Measurements from ENCODE around the gene TRABD. TPM values are rescaled to one million over a fixed set of nuclear protein-coding genes. Genes with fewer than 3 reads are reported as not detected.

The TRABD gene
- polyA plus RNA-seq, 1 of the 3 experiments (the other 2 are of a cell fraction), result 50.6 TPM

DNA sequence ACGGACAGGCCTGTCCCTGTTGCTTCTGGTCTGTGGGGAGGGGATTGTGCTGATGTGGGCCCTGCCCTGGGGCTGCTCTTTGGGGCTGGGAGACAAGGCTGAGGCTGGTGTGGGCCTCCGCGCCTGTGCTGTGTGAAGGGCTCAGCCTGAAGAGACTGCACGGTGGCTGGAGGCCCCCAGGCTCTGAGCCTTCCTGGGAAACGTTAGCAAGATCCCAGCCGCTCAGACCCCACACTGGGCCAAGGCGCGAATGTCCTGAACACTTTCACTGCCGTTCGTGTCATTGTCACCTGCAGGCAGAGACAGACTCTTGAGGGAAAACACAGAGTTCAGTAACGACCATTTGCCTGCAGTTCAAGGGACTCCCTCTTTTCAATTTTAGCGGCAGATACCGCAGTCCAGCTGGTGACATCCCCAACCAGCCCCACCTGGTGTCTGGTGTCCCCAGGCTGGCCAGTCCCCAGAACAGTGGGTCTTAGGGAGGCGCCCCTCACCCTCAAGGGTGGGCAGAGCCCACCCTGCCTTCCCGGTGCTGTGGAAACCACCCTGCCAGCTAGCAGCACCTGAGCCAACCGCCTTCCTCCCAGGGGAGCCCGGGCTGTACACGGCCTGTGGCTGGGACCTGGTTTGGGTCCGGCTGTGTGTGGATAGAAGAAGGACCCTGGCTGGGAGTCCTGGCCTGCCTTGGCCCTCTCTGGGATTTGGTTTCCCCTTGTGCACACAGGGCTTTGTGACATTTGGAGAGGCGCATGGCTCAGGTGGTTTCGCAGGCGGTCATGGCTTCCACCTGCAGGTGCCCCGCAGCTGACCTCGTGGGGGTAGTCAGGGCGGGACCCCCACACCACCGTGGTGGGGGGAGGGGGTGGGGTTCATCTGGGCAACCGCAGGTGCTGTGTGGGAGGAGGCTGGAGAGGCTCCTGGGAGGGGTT, 9.5 kb upstream of the TRABD start:
- ChIA-PET POLR2A (interaction anchor here (0.6 kb wide), 1 partner anchor 287 kb away, joined by 3 read pairs; no protein-coding TSS in a partner anchor), CTCF (interaction anchor here (1.7 kb wide), 1 partner anchor 15 kb away, joined by 5 read pairs; no protein-coding TSS in a partner anchor)
- DNase-seq, result no peak
- Histone ChIP-seq H3K4me2 (no peak overlapping the region), H3F3A (replicated peaks; ENCODE audit: insufficient read depth) (no peaks in the 10 kb centered on the region), H3K27me3 (ENCODE audit: insufficient read depth) (no peaks in the 10 kb centered on the region), H3K9me3 (no peaks in the 10 kb centered on the region), H3K9me2 (no peaks in the 10 kb centered on the region), H3K4me3 (ENCODE audit: low read depth in 2 of 2, low read length in 1 of 2) (no peak overlapping the region), H4K20me1 (ENCODE audit: insufficient read depth) (no peaks in the 10 kb centered on the region), H3K79me2 (ENCODE audit: insufficient read depth) (no peaks in the 10 kb centered on the region), H3K4me1 (ENCODE audit: control insufficient read depth in 1 of 2, insufficient read depth in 2 of 2, low read depth in 1 of 2, low read length in 1 of 2) (no peaks in the 10 kb centered on the region; a peak in 1 of 4 replicates), H3K27ac (ENCODE audit: low read depth in 2 of 2, low read length in 1 of 2) (no peak overlapping the region), H2AFZ (ENCODE audit: low read depth) (no peak overlapping the region), H3K36me3 (replicated peaks in 1 of 2; ENCODE audit: control insufficient read depth in 1 of 2, insufficient read depth in 2 of 2, low read length in 1 of 2) (no peaks in the 10 kb centered on the region), H3K9ac (no peak overlapping the region)
- TF ChIP-seq FOSL2 (IDR thresholded peaks at IDR 0.05; ENCODE audit: borderline replicate concordance, low read depth) (no peak), NFIC (IDR thresholded peaks at IDR 0.05; ENCODE audit: borderline replicate concordance) (no peak)
- 84% methylated on average over 18 of the region's 27 CpGs for WGBS (ENCODE audit: low lambda C conversion rate)

DNA sequence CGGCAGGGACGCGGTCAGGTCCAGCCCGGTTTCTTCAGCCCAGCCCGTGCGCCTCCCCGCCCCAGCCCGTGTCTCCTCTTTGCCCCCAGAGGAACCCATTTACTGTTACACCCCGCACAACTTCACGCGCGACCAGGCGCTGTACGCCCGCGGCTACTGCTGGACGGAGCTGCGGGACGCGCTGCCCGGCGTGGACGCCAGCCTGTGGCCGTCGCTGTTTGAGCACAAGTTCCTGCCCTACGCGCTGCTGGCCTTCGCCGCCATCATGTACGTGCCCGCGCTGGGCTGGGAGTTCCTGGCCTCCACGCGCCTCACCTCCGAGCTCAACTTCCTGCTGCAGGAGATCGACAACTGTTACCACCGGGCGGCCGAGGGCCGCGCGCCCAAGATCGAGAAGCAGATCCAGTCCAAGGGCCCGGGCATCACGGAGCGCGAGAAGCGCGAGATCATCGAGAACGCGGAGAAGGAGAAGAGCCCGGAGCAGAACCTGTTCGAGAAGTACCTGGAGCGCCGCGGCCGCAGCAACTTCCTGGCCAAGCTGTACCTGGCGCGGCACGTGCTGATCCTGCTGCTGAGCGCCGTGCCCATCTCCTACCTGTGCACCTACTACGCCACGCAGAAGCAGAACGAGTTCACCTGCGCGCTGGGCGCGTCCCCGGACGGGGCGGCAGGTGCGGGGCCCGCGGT, 8.7 kb upstream of the TRABD start:
- Histone ChIP-seq H3K27ac (ENCODE audit: low read depth in 2 of 2, low read length in 1 of 2) (no peak overlapping the region), H3K9ac (no peak overlapping the region), H3K79me2 (ENCODE audit: insufficient read depth) (no peaks in the 10 kb centered on the region), H3K9me2 (no peaks in the 10 kb centered on the region), H3K4me1 (ENCODE audit: control insufficient read depth in 1 of 2, insufficient read depth in 2 of 2, low read depth in 1 of 2, low read length in 1 of 2) (no peaks in the 10 kb centered on the region), H3K36me3 (replicated peaks in 1 of 2; ENCODE audit: control insufficient read depth in 1 of 2, insufficient read depth in 2 of 2, low read length in 1 of 2) (no peaks in the 10 kb centered on the region), H3K4me2 (no peak overlapping the region), H4K20me1 (ENCODE audit: insufficient read depth) (no peaks in the 10 kb centered on the region), H3K27me3 (ENCODE audit: insufficient read depth) (no peaks in the 10 kb centered on the region), H3K9me3 (no peaks in the 10 kb centered on the region), H3K4me3 (ENCODE audit: low read depth in 2 of 2, low read length in 1 of 2) (no peak overlapping the region), H3F3A (replicated peaks; ENCODE audit: insufficient read depth) (no peaks in the 10 kb centered on the region), H2AFZ (ENCODE audit: low read depth) (no peak overlapping the region)
- ChIA-PET CTCF (no interaction called here), POLR2A (no interaction called here)
- no peak for DNase-seq
- TF ChIP-seq, protein P1, sequence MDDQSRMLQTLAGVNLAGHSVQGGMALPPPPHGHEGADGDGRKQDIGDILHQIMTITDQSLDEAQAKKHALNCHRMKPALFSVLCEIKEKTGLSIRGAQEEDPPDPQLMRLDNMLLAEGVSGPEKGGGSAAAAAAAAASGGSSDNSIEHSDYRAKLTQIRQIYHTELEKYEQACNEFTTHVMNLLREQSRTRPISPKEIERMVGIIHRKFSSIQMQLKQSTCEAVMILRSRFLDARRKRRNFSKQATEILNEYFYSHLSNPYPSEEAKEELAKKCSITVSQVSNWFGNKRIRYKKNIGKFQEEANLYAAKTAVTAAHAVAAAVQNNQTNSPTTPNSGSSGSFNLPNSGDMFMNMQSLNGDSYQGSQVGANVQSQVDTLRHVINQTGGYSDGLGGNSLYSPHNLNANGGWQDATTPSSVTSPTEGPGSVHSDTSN (IDR thresholded peaks at IDR 0.05), result no peak
- TF ChIP-seq NRF1 (IDR thresholded peaks at IDR 0.05; ENCODE audit: low read depth, low read length) (no peak), NFIC (IDR thresholded peaks at IDR 0.05; ENCODE audit: borderline replicate concordance) (no peak), CHD2 (IDR thresholded peaks at IDR 0.05; ENCODE audit: low read length, partially characterized antibody) (no peak), SMC3 (IDR thresholded peaks at IDR 0.05; ENCODE audit: low read depth, low read length) (no peak), TAF1 (IDR thresholded peaks at IDR 0.05; ENCODE audit: borderline replicate concordance, low read depth, low read length) (no peak), RXRA (IDR thresholded peaks at IDR 0.05; ENCODE audit: borderline replicate concordance, low read depth) (no peak), JUND (IDR thresholded peaks at IDR 0.05) (no peak), SIN3A (IDR thresholded peaks at IDR 0.05; ENCODE audit: borderline replicate concordance, low read depth, low read length) (no peak)
- TF ChIP-seq, protein P2, sequence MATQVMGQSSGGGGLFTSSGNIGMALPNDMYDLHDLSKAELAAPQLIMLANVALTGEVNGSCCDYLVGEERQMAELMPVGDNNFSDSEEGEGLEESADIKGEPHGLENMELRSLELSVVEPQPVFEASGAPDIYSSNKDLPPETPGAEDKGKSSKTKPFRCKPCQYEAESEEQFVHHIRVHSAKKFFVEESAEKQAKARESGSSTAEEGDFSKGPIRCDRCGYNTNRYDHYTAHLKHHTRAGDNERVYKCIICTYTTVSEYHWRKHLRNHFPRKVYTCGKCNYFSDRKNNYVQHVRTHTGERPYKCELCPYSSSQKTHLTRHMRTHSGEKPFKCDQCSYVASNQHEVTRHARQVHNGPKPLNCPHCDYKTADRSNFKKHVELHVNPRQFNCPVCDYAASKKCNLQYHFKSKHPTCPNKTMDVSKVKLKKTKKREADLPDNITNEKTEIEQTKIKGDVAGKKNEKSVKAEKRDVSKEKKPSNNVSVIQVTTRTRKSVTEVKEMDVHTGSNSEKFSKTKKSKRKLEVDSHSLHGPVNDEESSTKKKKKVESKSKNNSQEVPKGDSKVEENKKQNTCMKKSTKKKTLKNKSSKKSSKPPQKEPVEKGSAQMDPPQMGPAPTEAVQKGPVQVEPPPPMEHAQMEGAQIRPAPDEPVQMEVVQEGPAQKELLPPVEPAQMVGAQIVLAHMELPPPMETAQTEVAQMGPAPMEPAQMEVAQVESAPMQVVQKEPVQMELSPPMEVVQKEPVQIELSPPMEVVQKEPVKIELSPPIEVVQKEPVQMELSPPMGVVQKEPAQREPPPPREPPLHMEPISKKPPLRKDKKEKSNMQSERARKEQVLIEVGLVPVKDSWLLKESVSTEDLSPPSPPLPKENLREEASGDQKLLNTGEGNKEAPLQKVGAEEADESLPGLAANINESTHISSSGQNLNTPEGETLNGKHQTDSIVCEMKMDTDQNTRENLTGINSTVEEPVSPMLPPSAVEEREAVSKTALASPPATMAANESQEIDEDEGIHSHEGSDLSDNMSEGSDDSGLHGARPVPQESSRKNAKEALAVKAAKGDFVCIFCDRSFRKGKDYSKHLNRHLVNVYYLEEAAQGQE (IDR thresholded peaks at IDR 0.05; ENCODE audit: low read depth, low read length), result no peak
- WGBS (ENCODE audit: low lambda C conversion rate), result 97% methylated on average over 70 of the region's 76 CpGs

All from SK-N-SH (cell line).